Measurements from ENCODE around the gene CITED1.

CITED1 gene

DNA sequence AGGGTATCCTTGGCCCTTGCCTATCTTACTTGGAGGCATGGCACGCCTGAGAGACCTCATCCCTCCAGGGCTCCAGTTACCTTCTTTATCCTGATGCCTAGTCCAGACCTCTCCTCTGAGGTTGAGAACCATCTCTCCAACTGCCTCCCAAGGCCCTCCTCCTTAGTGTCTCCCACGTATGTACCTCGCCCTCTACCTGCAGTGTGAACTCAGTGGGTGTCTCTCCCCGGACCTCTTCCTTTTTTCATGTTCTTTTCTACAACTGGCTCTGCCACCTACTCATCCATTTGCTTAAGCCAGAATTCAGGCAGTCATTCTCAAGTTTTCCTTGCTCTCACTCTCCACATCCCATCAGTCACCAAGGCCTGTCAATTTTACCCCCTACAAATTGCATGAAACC is 45.3 kb downstream of the CITED1 start:
- Histone ChIP-seq H3K4me1 (ENCODE audit: insufficient read depth, low read length, poor library complexity, severe bottlenecking) (peaks cover 5% of the 10 kb centered on the region), H3K9me3 (ENCODE audit: insufficient read depth, low read depth, low read length) (no peaks in the 10 kb centered on the region), H3K4me3 (ENCODE audit: low read length, poor library complexity, severe bottlenecking) (no peak overlapping the region), H2AFZ (ENCODE audit: low read length) (no peak overlapping the region), H4K20me1 (ENCODE audit: insufficient read depth, low read length, poor library complexity, severe bottlenecking) (no peaks in the 10 kb centered on the region), H3K9ac (ENCODE audit: low read depth, low read length, poor library complexity, severe bottlenecking) (no peak overlapping the region), H3K9me2 (replicated peaks; ENCODE audit: low read depth, low read length) (no peaks in the 10 kb centered on the region), H3K79me2 (ENCODE audit: insufficient read depth, low read length) (no peaks in the 10 kb centered on the region), H3K36me3 (ENCODE audit: insufficient read depth, low read length) (no peaks in the 10 kb centered on the region), H3K27me3 (ENCODE audit: insufficient read depth, low read length, poor library complexity, severe bottlenecking) (no peaks in the 10 kb centered on the region), H3K4me2 (ENCODE audit: low read depth, low read length, poor library complexity, severe bottlenecking) (no peak overlapping the region), H3F3A (ENCODE audit: low read depth) (no peaks in the 10 kb centered on the region)
- TF ChIP-seq EZH2phosphoT487 (IDR thresholded peaks at IDR 0.05; ENCODE audit: borderline replicate concordance) = no peak
- no peak for TF ChIP-seq CTCF (conservative IDR thresholded peaks at IDR 0.05; ENCODE audit: low read length)

DNA sequence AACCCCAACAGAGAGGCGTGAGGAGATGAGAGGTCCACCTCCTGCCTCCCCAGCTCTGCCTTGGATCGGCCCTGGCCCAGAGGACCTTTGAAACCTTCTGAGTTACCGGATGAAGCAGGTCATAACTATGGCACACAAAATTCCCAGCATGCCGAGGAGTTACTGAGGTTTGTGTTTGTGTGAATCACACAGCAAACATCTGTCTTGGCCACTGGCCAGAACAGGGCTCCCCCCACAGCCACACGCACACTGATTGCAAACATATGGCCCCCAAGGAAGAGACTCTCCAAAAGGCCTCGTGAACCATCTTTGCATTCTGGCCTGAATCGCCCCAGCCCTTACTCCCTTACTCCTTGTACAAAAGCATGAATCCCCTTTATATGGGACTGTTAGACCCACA is 47.5 kb downstream of the CITED1 start:
- H4K20me1 ChIP-seq (ENCODE audit: insufficient read depth, low read length, poor library complexity, severe bottlenecking) = no peaks in the 10 kb centered on the region
- no peak overlapping the region for H3K9ac ChIP-seq (ENCODE audit: low read depth, low read length, poor library complexity, severe bottlenecking)
- no peak overlapping the region for H3K4me2 ChIP-seq (ENCODE audit: low read depth, low read length, poor library complexity, severe bottlenecking)
- H3K27me3 ChIP-seq (ENCODE audit: insufficient read depth, low read length, poor library complexity, severe bottlenecking) = no peaks in the 10 kb centered on the region
- H3K36me3 ChIP-seq (ENCODE audit: insufficient read depth, low read length) = no peaks in the 10 kb centered on the region
- H3K79me2 ChIP-seq (ENCODE audit: insufficient read depth, low read length) = no peaks in the 10 kb centered on the region
- no peak overlapping the region for H3K4me3 ChIP-seq (ENCODE audit: low read length, poor library complexity, severe bottlenecking)
- no peak overlapping the region for H2AFZ ChIP-seq (ENCODE audit: low read length)
- H3K4me1 ChIP-seq (ENCODE audit: insufficient read depth, low read length, poor library complexity, severe bottlenecking) = peaks cover 5% of the 10 kb centered on the region
- no peaks in the 10 kb centered on the region for H3K9me2 ChIP-seq (replicated peaks; ENCODE audit: low read depth, low read length)
- no peak for TF ChIP-seq EZH2phosphoT487 (IDR thresholded peaks at IDR 0.05; ENCODE audit: borderline replicate concordance)
- no peak for TF ChIP-seq CTCF (conservative IDR thresholded peaks at IDR 0.05; ENCODE audit: low read length)
- H3F3A ChIP-seq (ENCODE audit: low read depth) = no peaks in the 10 kb centered on the region
- no peaks in the 10 kb centered on the region for H3K9me3 ChIP-seq (ENCODE audit: insufficient read depth, low read depth, low read length)

- no peaks in the 10 kb centered on the region for H3K9me3 ChIP-seq (ENCODE audit: insufficient read depth, low read depth, low read length)
- H3K36me3 ChIP-seq (ENCODE audit: insufficient read depth, low read length) = no peaks in the 10 kb centered on the region
- H4K20me1 ChIP-seq (ENCODE audit: insufficient read depth, low read length, poor library complexity, severe bottlenecking) = no peaks in the 10 kb centered on the region
- no peak for TF ChIP-seq CTCF (conservative IDR thresholded peaks at IDR 0.05; ENCODE audit: low read length)
- TF ChIP-seq EZH2phosphoT487 (IDR thresholded peaks at IDR 0.05; ENCODE audit: borderline replicate concordance) = no peak
- no peak overlapping the region for H3K9ac ChIP-seq (ENCODE audit: low read depth, low read length, poor library complexity, severe bottlenecking)
- H3K4me3 ChIP-seq (ENCODE audit: low read length, poor library complexity, severe bottlenecking) = no peak overlapping the region
- no peaks in the 10 kb centered on the region for H3K9me2 ChIP-seq (replicated peaks; ENCODE audit: low read depth, low read length)
- H3K79me2 ChIP-seq (ENCODE audit: insufficient read depth, low read length) = no peaks in the 10 kb centered on the region
- no peaks in the 10 kb centered on the region for H3F3A ChIP-seq (ENCODE audit: low read depth)
- no peak overlapping the region for H3K4me2 ChIP-seq (ENCODE audit: low read depth, low read length, poor library complexity, severe bottlenecking)
- H2AFZ ChIP-seq (ENCODE audit: low read length) = no peak overlapping the region
- H3K4me1 ChIP-seq (ENCODE audit: insufficient read depth, low read length, poor library complexity, severe bottlenecking) = no peaks in the 10 kb centered on the region
- no peaks in the 10 kb centered on the region for H3K27me3 ChIP-seq (ENCODE audit: insufficient read depth, low read length, poor library complexity, severe bottlenecking)
Measured at GRCh38 chrX:72255864-72256263, 49.9 kb downstream of the CITED1 start.

All from Loucy (cell line).